ENCODE data around the gene ACTR8. TPM values are rescaled to one million over a fixed set of nuclear protein-coding genes. Genes with fewer than 3 reads are reported as not detected.

The ACTR8 gene
- polyA plus RNA-seq, 1 donor (not counting 4 experiments of a cell fraction or from before 2014, with no cell fraction given) = 28.8 TPM

DNA sequence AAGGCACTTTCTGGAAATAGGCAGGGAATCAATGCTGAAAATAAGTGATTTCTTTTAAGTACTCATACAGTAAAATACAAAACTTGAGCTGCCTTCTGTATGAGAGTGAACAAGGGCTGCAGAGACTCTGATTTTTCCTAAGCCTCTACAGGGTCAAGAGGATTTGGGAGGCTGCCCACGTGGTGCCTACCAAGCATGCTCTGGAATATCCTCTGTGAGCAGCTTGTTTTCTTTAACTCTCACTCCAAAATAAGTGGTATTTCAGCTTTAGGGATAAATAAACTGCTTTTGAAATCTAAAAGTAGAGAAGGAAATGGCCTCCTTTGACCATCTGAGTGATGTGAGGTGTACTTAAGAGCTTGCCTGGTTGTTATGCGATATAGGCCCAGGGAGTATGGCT lies 17.8 kb upstream of the ACTR8 start:
- H3K27ac ChIP-seq (ENCODE audit: control insufficient read depth, insufficient read depth, low read length) = no peak overlapping the region
- no peak overlapping the region for H3K9ac ChIP-seq (ENCODE audit: control insufficient read depth, extremely low read depth, insufficient read depth, low read length)
- H3K79me2 ChIP-seq (ENCODE audit: control insufficient read depth, insufficient read depth, low read length) = no peaks in the 10 kb centered on the region
- H3K27me3 ChIP-seq (ENCODE audit: control insufficient read depth, extremely low read depth, insufficient read depth, low read length) = no peaks in the 10 kb centered on the region
- no peak for TF ChIP-seq EZH2 (IDR thresholded peaks at IDR 0.05; ENCODE audit: low read length)
- TF ChIP-seq, protein P1, sequence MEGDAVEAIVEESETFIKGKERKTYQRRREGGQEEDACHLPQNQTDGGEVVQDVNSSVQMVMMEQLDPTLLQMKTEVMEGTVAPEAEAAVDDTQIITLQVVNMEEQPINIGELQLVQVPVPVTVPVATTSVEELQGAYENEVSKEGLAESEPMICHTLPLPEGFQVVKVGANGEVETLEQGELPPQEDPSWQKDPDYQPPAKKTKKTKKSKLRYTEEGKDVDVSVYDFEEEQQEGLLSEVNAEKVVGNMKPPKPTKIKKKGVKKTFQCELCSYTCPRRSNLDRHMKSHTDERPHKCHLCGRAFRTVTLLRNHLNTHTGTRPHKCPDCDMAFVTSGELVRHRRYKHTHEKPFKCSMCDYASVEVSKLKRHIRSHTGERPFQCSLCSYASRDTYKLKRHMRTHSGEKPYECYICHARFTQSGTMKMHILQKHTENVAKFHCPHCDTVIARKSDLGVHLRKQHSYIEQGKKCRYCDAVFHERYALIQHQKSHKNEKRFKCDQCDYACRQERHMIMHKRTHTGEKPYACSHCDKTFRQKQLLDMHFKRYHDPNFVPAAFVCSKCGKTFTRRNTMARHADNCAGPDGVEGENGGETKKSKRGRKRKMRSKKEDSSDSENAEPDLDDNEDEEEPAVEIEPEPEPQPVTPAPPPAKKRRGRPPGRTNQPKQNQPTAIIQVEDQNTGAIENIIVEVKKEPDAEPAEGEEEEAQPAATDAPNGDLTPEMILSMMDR (optimal IDR thresholded peaks at IDR 0.05 in 1 of 3, IDR thresholded peaks at IDR 0.05 in 1 of 3, conservative IDR thresholded peaks at IDR 0.05 in 1 of 3; ENCODE audit: extremely low read depth in 1 of 3, insufficient read depth in 2 of 3, low read length in 3 of 3) = no peak
- DNase-seq (ENCODE audit: low read depth, low spot score) (no peak), FAIRE-seq (no peak)
- H3K4me3 ChIP-seq (ENCODE audit: control insufficient read depth in 2 of 3, extremely low read depth in 1 of 3, insufficient read depth in 2 of 3, low read depth in 1 of 3, low read length in 3 of 3) = no peak overlapping the region
- no peak overlapping the region for H2AFZ ChIP-seq (ENCODE audit: control insufficient read depth, low read length)
- H3K9me1 ChIP-seq (ENCODE audit: control insufficient read depth, extremely low read depth, insufficient read depth, low read length) = no peaks in the 10 kb centered on the region
- no peaks in the 10 kb centered on the region for H3K36me3 ChIP-seq (ENCODE audit: control insufficient read depth in 2 of 2, extremely low read depth in 1 of 2, insufficient read depth in 2 of 2, low read length in 2 of 2)
- H4K20me1 ChIP-seq (ENCODE audit: control insufficient read depth, extremely low read depth, insufficient read depth, low read length) = no peaks in the 10 kb centered on the region
- no peaks in the 10 kb centered on the region for H3K9me3 ChIP-seq (ENCODE audit: control insufficient read depth, low read depth, low read length)
- H3K4me1 ChIP-seq (ENCODE audit: control insufficient read depth, extremely low read depth, insufficient read depth, low read length) = peaks cover 1% of the 10 kb centered on the region
- no peak overlapping the region for H3K4me2 ChIP-seq (ENCODE audit: control insufficient read depth, extremely low read depth, insufficient read depth, low read depth, low read length)
- dilution Hi-C loops (cut with MboI; ENCODE audit: extremely low pct_ligation_motif_present, low sequenced_read_pairs) = no loop called here

DNA sequence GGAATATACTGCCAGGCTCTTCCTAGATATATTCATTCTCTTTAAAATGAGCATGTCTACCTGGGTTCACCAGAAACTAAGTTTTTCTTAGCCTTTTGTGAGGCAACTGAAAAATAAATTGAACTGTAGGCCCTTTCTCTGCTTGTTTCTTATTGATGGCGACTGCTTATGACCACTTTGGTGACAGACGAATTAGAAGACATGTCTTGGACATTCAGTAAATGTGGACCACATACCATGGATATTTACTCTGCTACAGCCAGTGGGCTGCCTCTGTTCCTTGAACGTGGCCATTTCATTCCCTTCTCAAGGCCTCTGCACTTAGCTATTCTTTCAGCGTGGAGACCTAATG lies 10.3 kb upstream of the ACTR8 start:
- Histone ChIP-seq H3K27me3 (ENCODE audit: control insufficient read depth, extremely low read depth, insufficient read depth, low read length) (no peaks in the 10 kb centered on the region), H3K9me1 (ENCODE audit: control insufficient read depth, extremely low read depth, insufficient read depth, low read length) (peaks cover 6% of the 10 kb centered on the region), H3K9ac (ENCODE audit: control insufficient read depth, extremely low read depth, insufficient read depth, low read length) (peak overlapping the region; percentile 99), H3K4me2 (ENCODE audit: control insufficient read depth, extremely low read depth, insufficient read depth, low read depth, low read length) (peak overlapping the region; percentile 86), H4K20me1 (ENCODE audit: control insufficient read depth, extremely low read depth, insufficient read depth, low read length) (no peaks in the 10 kb centered on the region), H3K4me3 (ENCODE audit: control insufficient read depth in 2 of 3, extremely low read depth in 1 of 3, insufficient read depth in 2 of 3, low read depth in 1 of 3, low read length in 3 of 3) (peak overlapping the region; percentile 79 to 99 (median 87)), H3K4me1 (ENCODE audit: control insufficient read depth, extremely low read depth, insufficient read depth, low read length) (peaks cover 18% of the 10 kb centered on the region), H3K9me3 (ENCODE audit: control insufficient read depth, low read depth, low read length) (no peaks in the 10 kb centered on the region), H3K79me2 (ENCODE audit: control insufficient read depth, insufficient read depth, low read length) (peaks cover 34% of the 10 kb centered on the region), H3K27ac (ENCODE audit: control insufficient read depth, insufficient read depth, low read length) (peak overlapping the region; percentile 97), H3K36me3 (ENCODE audit: control insufficient read depth in 2 of 2, extremely low read depth in 1 of 2, insufficient read depth in 2 of 2, low read length in 2 of 2) (no peaks in the 10 kb centered on the region), H2AFZ (ENCODE audit: control insufficient read depth, low read length) (peak overlapping the region; percentile 93)
- DNase-seq (ENCODE audit: low read depth, low spot score) = no peak
- TF ChIP-seq EZH2 (IDR thresholded peaks at IDR 0.05; ENCODE audit: low read length) = no peak
- TF ChIP-seq, protein P1 (optimal IDR thresholded peaks at IDR 0.05 in 1 of 3, IDR thresholded peaks at IDR 0.05 in 1 of 3, conservative IDR thresholded peaks at IDR 0.05 in 1 of 3; ENCODE audit: extremely low read depth in 1 of 3, insufficient read depth in 2 of 3, low read length in 3 of 3) = no peak
- FAIRE-seq = no peak
- dilution Hi-C loops (cut with MboI; ENCODE audit: extremely low pct_ligation_motif_present, low sequenced_read_pairs) = no loop called here

All from keratinocyte (primary cell).